ENCODE results near the gene GGA1.

The GGA1 gene

GRCh38 chr22:37627121-37627520, 18.5 kb downstream of the GGA1 start:
- H3K27ac ChIP-seq = no peak overlapping the region
- DNase-seq (ENCODE audit: low read depth, low spot score) = no peak

- H3K27ac ChIP-seq = no peak overlapping the region
- DNase-seq (ENCODE audit: low read depth, low spot score) = no peak
Measured at GRCh38 chr22:37627545-37627944, 18.9 kb downstream of the GGA1 start.

- no peak for DNase-seq (ENCODE audit: low read depth, low spot score)
- no peak overlapping the region for H3K27ac ChIP-seq
Measured at GRCh38 chr22:37628830-37629229, 20.2 kb downstream of the GGA1 start.

GRCh38 chr22:37629928-37630327, 21.3 kb downstream of the GGA1 start:
- no peak overlapping the region for H3K27ac ChIP-seq
- no peak for DNase-seq (ENCODE audit: low read depth, low spot score)

GRCh38 chr22:37630839-37631435, 22.3 kb downstream of the GGA1 start:
- no peak overlapping the region for H3K27ac ChIP-seq

GRCh38 chr22:37631448-37632173, 23.0 kb downstream of the GGA1 start:
- no peak for DNase-seq (ENCODE audit: low read depth, low spot score)
- no peak overlapping the region for H3K27ac ChIP-seq

More at GRCh38 chr22:37630839-37631435, 22.3 kb downstream of the GGA1 start:
- no peak for DNase-seq (ENCODE audit: low read depth, low spot score)

GRCh38 chr22:37632174-37633088, 23.8 kb downstream of the GGA1 start:
- H3K27ac ChIP-seq = no peak overlapping the region
- DNase-seq (ENCODE audit: low read depth, low spot score) = no peak

GRCh38 chr22:37633089-37633624, 24.5 kb downstream of the GGA1 start:
- no peak overlapping the region for H3K27ac ChIP-seq
- DNase-seq (ENCODE audit: low read depth, low spot score) = no peak

- H3K27ac ChIP-seq = no peak overlapping the region
- DNase-seq (ENCODE audit: low read depth, low spot score) = no peak
Measured at GRCh38 chr22:37633625-37634416, 25.2 kb downstream of the GGA1 start.

GRCh38 chr22:37634417-37634924, 25.8 kb downstream of the GGA1 start:
- DNase-seq (ENCODE audit: low read depth, low spot score) = no peak
- H3K27ac ChIP-seq = no peak overlapping the region

GRCh38 chr22:37635157-37635556, 26.5 kb downstream of the GGA1 start:
- no peak for DNase-seq (ENCODE audit: low read depth, low spot score)
- no peak overlapping the region for H3K27ac ChIP-seq

- no peak for DNase-seq (ENCODE audit: low read depth, low spot score)
- no peak overlapping the region for H3K27ac ChIP-seq
Measured at GRCh38 chr22:37636186-37636948, 27.7 kb downstream of the GGA1 start.

GRCh38 chr22:37636949-37637273, 28.3 kb downstream of the GGA1 start:
- H3K27ac ChIP-seq = no peak overlapping the region
- no peak for DNase-seq (ENCODE audit: low read depth, low spot score)

GRCh38 chr22:37638391-37639069, 29.9 kb downstream of the GGA1 start:
- H3K27ac ChIP-seq = peak overlapping the region; percentile 83
- DNase-seq (ENCODE audit: low read depth, low spot score) = no peak

GRCh38 chr22:37639070-37639760, 30.6 kb downstream of the GGA1 start, which contains the start of gene SH3BP1:
Gene SH3BP1 (plus strand): TSS chr22:37639669. CDS start chr22:37639788, 119 bp downstream.
- peak within 1 kb of the TSS; percentile 83 for H3K27ac ChIP-seq
- no peak for DNase-seq (ENCODE audit: low read depth, low spot score)

GRCh38 chr22:37639771-37640590, 31.3 kb downstream of the GGA1 start:
- DNase-seq (ENCODE audit: low read depth, low spot score) = no peak
- H3K27ac ChIP-seq = peak overlapping the region; percentile 83
